ENCODE data around the gene CISH.

CISH gene

GRCh38 chr3:50583897-50584296 is 27.7 kb downstream of the CISH start:
- DNase-seq (ENCODE audit: low read depth): no peak
- TF ChIP-seq, protein P1, sequence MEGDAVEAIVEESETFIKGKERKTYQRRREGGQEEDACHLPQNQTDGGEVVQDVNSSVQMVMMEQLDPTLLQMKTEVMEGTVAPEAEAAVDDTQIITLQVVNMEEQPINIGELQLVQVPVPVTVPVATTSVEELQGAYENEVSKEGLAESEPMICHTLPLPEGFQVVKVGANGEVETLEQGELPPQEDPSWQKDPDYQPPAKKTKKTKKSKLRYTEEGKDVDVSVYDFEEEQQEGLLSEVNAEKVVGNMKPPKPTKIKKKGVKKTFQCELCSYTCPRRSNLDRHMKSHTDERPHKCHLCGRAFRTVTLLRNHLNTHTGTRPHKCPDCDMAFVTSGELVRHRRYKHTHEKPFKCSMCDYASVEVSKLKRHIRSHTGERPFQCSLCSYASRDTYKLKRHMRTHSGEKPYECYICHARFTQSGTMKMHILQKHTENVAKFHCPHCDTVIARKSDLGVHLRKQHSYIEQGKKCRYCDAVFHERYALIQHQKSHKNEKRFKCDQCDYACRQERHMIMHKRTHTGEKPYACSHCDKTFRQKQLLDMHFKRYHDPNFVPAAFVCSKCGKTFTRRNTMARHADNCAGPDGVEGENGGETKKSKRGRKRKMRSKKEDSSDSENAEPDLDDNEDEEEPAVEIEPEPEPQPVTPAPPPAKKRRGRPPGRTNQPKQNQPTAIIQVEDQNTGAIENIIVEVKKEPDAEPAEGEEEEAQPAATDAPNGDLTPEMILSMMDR (conservative IDR thresholded peaks at IDR 0.05; ENCODE audit: low read depth, low read length): no peak
- no peak overlapping the region for H3K4me3 ChIP-seq (ENCODE audit: low read length)

DNA sequence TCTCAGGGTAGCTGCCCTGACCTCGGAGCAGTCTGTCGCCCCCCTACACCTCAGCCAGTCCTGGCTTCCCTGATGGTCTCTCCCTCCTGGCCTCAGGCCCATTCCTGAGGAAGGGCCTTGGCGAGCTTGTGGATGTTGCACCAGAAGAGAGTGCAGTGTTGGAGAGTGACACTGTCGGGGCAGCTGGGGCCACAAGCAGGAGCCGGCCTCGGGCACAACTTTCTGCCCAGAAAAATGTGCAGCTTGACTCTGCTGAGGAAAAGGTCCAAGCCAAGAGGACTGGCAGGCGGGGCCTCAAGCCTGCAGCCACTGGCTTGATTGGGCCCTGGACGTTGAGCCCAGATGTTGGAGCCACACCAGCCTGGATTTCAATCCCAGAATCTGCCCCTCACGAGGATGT is 29.5 kb downstream of the CISH start:
- no peak for DNase-seq (ENCODE audit: low read depth)
- TF ChIP-seq, protein P1 (conservative IDR thresholded peaks at IDR 0.05; ENCODE audit: low read depth, low read length): no peak
- H3K4me3 ChIP-seq (ENCODE audit: low read length): no peak overlapping the region

DNA sequence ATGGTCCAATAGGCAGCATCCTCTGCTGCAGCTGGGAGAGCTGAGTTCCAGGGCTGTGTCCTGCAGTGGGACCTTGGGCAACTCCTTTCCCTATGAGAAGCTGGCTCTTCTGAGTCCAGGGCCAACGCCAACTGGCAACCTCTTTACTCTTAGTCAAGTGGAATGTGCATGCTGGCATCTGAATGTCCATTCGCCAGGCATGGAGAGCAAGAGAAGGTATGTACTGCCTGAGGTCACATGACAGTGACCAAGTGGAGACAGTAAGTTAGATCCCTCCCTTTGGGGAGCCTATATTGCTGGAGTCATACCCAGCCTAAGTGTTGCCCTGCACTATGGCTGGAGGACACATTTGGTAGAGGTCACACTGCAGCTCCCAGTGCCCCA is 30.1 kb downstream of the CISH start:
- no peak overlapping the region for H3K4me3 ChIP-seq (ENCODE audit: low read length)
- TF ChIP-seq, protein P1 (conservative IDR thresholded peaks at IDR 0.05; ENCODE audit: low read depth, low read length): no peak
- DNase-seq (ENCODE audit: low read depth): no peak

DNA sequence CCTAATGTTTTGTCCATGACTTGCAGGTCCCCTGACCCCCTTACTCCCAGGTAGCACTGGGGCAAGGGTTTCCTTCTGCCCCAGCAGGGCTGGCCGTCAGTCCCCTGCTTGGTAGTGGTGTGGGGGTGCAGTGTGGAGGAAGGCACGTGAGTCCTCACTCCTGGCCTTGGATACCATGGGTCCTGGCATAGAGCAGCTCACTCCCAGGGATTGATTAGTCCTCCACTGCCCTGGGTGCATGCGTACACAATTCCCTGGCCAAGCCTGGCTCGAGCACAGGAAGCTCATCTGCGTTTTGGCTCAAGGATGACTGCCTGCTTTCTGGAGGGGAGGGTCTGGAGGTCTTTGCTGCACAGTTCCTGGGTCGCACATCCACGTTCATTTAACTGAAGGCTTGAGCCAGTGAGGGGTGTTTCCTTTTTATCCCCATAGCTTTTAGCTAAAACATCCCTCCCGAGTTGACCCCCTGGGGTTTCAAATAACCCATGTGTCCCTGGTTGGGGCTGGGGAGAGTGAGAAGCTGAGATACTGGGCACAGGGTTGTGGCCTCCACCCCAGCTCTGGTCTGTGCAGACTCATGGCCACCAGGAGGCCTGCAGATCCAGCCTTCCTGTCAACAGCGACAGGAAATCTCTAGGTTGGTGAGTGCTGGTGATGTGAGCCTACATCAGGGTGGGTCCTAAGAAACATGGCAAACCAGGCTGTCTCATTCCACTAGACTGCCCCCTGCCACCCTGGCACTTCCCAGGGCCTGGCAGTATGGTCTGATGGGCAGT is 30.7 kb downstream of the CISH start:
- DNase-seq (ENCODE audit: low read depth): no peak
- TF ChIP-seq, protein P1 (conservative IDR thresholded peaks at IDR 0.05; ENCODE audit: low read depth, low read length): peak; percentile 2
- H3K4me3 ChIP-seq (ENCODE audit: low read length): no peak overlapping the region

GRCh38 chr3:50577348-50577747 is 34.2 kb downstream of the CISH start:
- no peak overlapping the region for H3K4me3 ChIP-seq (ENCODE audit: low read length)
- DNase-seq (ENCODE audit: low read depth): no peak
- TF ChIP-seq, protein P1 (conservative IDR thresholded peaks at IDR 0.05; ENCODE audit: low read depth, low read length): no peak

GRCh38 chr3:50575372-50575771 is 36.2 kb downstream of the CISH start:
- no peak for DNase-seq (ENCODE audit: low read depth)
- no peak overlapping the region for H3K4me3 ChIP-seq (ENCODE audit: low read length)
- TF ChIP-seq, protein P1 (conservative IDR thresholded peaks at IDR 0.05; ENCODE audit: low read depth, low read length): no peak

- no peak for DNase-seq (ENCODE audit: low read depth)
- TF ChIP-seq, protein P1 (conservative IDR thresholded peaks at IDR 0.05; ENCODE audit: low read depth, low read length): no peak
- no peak overlapping the region for H3K4me3 ChIP-seq (ENCODE audit: low read length)
Measured at GRCh38 chr3:50574444-50574831, 37.1 kb downstream of the CISH start.
